ENCODE data around the gene VAC14.

- no peak for TF ChIP-seq CTCF (IDR thresholded peaks at IDR 0.05)
- TF ChIP-seq ZFX (IDR thresholded peaks at IDR 0.05; ENCODE audit: borderline replicate concordance): no peak
Observed at GRCh38 chr16:70796301-70796700, 4.7 kb downstream of the VAC14 start.
